Measurements from ENCODE around the gene ABCC11. TPM values are rescaled to one million over a fixed set of nuclear protein-coding genes. Genes with fewer than 3 reads are reported as not detected.
A peak's percentile ranks its signal among the peaks of the same experiment; 100 is the strongest.

Gene ABCC11
- total RNA-seq, 1 donor from 2014 or later: 0.09 TPM

DNA sequence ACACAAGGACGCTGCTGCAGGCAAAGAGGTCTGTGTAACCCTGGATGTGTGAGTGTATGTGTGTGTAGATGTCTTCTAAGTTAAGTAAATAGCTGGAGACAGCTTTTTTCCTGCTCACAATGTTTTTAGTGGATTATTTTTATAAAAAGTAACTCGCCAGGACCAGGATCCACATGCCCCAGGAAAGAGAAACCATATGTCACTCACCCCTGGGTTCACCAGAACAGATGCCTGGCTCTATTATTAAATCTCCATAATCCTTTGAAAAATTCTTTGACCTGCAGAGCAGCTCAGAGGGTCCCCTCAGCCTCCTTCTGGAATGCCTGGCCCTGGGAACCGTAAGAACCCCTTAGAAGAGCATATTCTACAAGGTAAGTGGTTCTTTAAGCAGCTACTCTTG lies 109.5 kb downstream of the ABCC11 start:
- Mint-ChIP-seq H3K9me3 (peaks cover 3% of the 10 kb centered on the region), H3K27me3 (ENCODE audit: low read depth) (no peaks in the 10 kb centered on the region), H3K36me3 (ENCODE audit: low read depth) (no peaks in the 10 kb centered on the region), H3K4me3 (no peak overlapping the region), H3K27ac (ENCODE audit: unreplicated experiment) (no peak overlapping the region), H3K4me1 (peaks cover 20% of the 10 kb centered on the region)
- no peak for DNase-seq (ENCODE audit: low read depth, low spot score)
- TF ChIP-seq, protein P1, sequence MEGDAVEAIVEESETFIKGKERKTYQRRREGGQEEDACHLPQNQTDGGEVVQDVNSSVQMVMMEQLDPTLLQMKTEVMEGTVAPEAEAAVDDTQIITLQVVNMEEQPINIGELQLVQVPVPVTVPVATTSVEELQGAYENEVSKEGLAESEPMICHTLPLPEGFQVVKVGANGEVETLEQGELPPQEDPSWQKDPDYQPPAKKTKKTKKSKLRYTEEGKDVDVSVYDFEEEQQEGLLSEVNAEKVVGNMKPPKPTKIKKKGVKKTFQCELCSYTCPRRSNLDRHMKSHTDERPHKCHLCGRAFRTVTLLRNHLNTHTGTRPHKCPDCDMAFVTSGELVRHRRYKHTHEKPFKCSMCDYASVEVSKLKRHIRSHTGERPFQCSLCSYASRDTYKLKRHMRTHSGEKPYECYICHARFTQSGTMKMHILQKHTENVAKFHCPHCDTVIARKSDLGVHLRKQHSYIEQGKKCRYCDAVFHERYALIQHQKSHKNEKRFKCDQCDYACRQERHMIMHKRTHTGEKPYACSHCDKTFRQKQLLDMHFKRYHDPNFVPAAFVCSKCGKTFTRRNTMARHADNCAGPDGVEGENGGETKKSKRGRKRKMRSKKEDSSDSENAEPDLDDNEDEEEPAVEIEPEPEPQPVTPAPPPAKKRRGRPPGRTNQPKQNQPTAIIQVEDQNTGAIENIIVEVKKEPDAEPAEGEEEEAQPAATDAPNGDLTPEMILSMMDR (conservative IDR thresholded peaks at IDR 0.05): no peak

DNA sequence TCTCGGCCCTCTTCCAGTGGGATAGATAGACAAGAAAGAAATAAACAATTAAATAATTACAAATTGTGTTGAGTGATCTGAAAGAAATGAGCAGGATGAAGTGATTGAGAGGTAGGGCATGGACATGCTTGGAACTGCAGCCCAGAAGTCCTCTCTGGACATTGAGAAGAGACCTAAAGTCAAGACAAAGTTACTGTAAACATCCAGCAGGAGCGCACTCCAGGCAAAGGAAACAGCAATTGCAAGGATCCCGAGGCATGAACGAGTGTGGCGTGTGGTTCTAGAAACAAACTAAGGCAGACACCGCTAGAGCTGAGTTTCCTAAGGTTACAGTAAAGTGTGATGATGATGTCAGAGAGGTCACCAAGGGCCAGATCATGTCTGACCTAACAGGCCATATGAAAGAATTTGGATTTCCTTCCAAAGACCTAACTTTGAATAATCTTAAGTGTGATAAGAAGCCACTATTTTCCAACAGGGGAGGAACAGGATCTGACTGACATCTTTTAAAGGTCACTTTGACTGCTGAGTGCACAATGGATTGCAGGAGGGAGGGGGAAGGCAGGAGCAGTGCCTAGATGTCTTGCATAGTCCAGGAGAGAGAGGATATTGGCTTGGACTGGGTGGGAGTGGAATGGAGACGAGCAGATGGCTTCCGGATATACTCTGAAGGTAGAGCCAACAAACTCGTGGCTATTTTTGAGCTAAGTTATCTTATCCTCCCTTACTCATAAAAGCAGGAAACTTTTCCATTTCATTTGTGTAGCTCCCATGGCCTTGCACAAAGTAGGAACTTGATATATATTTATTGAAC lies 110.6 kb downstream of the ABCC11 start:
- H3K36me3 Mint-ChIP-seq (ENCODE audit: low read depth): no peaks in the 10 kb centered on the region
- no peaks in the 10 kb centered on the region for H3K9me3 Mint-ChIP-seq
- DNase-seq (ENCODE audit: low read depth, low spot score): no peak
- no peaks in the 10 kb centered on the region for H3K27me3 Mint-ChIP-seq (ENCODE audit: low read depth)
- TF ChIP-seq, protein P1 (conservative IDR thresholded peaks at IDR 0.05): no peak
- H3K4me1 Mint-ChIP-seq: peaks cover 20% of the 10 kb centered on the region
- peak overlapping the region; percentile 16 for H3K27ac Mint-ChIP-seq (ENCODE audit: unreplicated experiment)
- no peak overlapping the region for H3K4me3 Mint-ChIP-seq

DNA sequence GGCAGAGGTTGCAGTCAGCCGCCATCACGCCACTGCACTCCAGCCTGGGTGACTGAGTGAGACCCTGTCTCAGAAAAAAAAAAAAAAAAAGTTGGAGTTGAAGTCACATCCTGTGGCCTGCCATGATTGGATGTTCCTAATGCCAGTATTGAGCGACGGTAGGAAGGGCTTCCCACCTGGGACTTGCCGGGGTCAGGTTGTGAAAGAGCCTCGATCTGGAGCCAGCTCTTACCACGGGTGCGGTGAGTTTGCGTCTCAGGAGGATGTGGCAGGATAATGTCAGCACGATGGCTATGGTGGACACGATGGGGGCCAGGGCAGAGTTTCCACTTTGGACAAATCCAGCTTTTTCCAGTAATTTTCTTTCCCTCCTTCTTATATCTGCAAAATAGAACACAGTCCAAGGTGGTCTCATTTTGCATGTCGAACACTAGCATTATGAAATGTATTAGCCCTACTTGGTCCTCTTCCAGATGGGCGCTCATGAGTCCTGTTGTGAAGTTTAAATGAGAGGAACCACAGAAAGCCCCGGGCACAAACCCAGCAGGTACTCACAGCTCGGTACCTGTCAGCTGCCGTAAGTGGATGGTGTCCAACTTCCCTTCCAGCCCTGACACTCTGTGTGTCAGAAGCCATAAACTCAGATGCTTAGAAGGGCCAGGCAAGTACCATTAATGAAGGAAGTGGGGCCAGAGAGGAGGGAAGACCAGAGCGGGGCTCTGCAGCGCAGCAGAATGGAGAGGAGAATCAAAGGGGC lies 113.7 kb downstream of the ABCC11 start:
- Mint-ChIP-seq H3K27ac (ENCODE audit: unreplicated experiment) (peak overlapping the region; percentile 39), H3K36me3 (ENCODE audit: low read depth) (no peaks in the 10 kb centered on the region), H3K27me3 (ENCODE audit: low read depth) (no peaks in the 10 kb centered on the region), H3K4me1 (peaks cover 14% of the 10 kb centered on the region), H3K4me3 (no peak overlapping the region), H3K9me3 (no peaks in the 10 kb centered on the region)
- TF ChIP-seq, protein P1 (conservative IDR thresholded peaks at IDR 0.05): no peak
- DNase-seq (ENCODE audit: low read depth, low spot score): no peak

DNA sequence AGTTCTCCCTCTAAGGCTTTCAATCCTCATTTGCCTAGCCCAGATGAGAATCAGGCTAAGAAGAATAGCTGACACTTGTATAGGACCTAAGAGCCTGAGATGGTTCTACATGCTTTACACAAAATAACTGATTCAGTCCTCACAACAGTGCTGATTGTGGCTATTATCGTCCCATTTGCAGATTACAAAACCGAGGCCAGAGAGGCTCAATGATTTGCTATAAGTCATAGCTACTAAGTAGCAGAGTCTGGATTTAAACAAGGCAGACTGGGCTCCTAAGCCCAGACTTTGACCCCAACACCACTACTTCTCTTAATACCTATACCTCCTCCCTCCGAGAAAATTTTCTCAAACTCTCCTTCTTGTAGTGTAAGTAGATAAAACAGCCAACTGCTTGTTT lies 114.6 kb downstream of the ABCC11 start:
- H3K4me3 Mint-ChIP-seq: no peak overlapping the region
- H3K27me3 Mint-ChIP-seq (ENCODE audit: low read depth): no peaks in the 10 kb centered on the region
- TF ChIP-seq, protein P1 (conservative IDR thresholded peaks at IDR 0.05): no peak
- DNase-seq (ENCODE audit: low read depth, low spot score): no peak
- H3K27ac Mint-ChIP-seq (ENCODE audit: unreplicated experiment): no peak overlapping the region
- H3K4me1 Mint-ChIP-seq: peaks cover 14% of the 10 kb centered on the region
- H3K36me3 Mint-ChIP-seq (ENCODE audit: low read depth): no peaks in the 10 kb centered on the region
- no peaks in the 10 kb centered on the region for H3K9me3 Mint-ChIP-seq

DNA sequence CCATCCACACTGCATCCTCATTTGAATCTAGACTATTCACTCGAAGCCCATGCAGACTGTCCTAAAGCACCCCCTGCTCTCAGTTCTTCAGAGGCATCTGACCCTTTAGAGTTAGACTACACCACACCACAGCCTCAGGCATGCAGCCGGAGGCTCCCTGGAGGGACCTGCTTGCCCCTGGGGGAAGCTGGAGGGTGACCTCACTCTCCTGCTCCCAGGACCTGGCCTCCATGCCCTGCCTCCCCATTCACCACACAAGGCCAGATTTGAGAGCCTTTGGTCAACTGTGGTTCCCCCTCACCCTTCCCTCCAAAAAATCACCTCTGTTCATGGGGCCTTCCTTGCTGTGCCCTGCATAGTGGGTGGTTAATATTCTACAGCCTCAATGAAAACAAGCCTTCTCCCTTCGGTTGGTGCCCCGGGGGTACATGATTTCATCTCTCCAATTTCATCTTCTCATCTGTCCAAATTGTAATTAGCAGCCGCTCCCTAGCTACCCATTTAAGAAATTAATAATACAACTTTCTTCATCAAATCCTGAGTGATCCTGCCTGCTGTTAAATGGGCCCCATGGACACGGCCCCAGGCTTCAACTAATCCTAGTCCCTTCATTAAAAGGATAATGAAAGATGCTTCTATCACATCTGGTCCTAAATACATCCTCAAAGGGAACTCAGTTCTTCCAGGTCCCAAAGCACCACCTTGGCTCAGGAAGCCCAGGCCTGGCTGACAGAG lies 116.0 kb downstream of the ABCC11 start:
- TF ChIP-seq, protein P1 (conservative IDR thresholded peaks at IDR 0.05): no peak
- H3K4me3 Mint-ChIP-seq: no peak overlapping the region
- H3K27me3 Mint-ChIP-seq (ENCODE audit: low read depth): no peaks in the 10 kb centered on the region
- H3K9me3 Mint-ChIP-seq: no peaks in the 10 kb centered on the region
- DNase-seq (ENCODE audit: low read depth, low spot score): no peak
- H3K27ac Mint-ChIP-seq (ENCODE audit: unreplicated experiment): no peak overlapping the region
- H3K36me3 Mint-ChIP-seq (ENCODE audit: low read depth): no peaks in the 10 kb centered on the region
- peaks cover 7% of the 10 kb centered on the region for H3K4me1 Mint-ChIP-seq
